ENCODE data around the gene TIMM9. TPM values are rescaled to one million over a fixed set of nuclear protein-coding genes. Genes with fewer than 3 reads are reported as not detected.

Gene TIMM9
- total and polyA plus RNA-seq, 2 donors (not counting 1 experiment from before 2014, with no cell fraction given), result 27.7 to 51.0 TPM

DNA sequence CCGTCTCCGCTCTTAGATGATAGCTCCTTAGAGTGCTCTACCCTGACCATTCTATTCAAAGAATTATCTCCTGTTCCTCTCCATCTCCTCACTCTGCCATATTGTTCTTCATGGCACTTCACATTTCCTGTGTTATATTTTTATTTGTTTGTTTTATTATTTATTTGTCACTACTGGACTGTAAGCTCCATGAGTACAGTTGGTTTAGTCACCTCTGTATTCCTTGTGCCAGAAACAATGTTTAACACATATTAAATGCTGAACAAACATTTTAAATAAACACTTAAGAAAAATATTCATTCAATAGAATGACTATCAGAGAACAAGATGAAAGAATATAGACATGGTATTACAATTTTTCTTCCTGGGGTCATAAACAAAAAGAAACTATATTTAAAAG, 35.8 kb upstream of the TIMM9 start:
- Histone ChIP-seq H3K79me2 (ENCODE audit: control insufficient read depth, insufficient read depth, low read length) (no peaks in the 10 kb centered on the region), H3K36me3 (replicated peaks in 1 of 2; ENCODE audit: control extremely low read depth in 1 of 2, control insufficient read depth in 1 of 2, extremely low read depth in 1 of 2, insufficient read depth in 2 of 2, low read length in 1 of 2) (peaks cover 10 to 43% of the 10 kb centered on the region in 2 experiments), H3K9me3 (ENCODE audit: control extremely low read depth in 1 of 3, control insufficient read depth in 2 of 3, insufficient read depth in 1 of 3, low read length in 2 of 3) (no peaks in the 10 kb centered on the region), H4K20me1 (ENCODE audit: control insufficient read depth, insufficient read depth, low read length, poor library complexity, severe bottlenecking) (no peaks in the 10 kb centered on the region), H3K27ac (ENCODE audit: low read length in 2 of 2) (no peak overlapping the region), H2AFZ (ENCODE audit: insufficient read depth, low read depth, low read length, poor library complexity, severe bottlenecking) (no peak overlapping the region), H3K4me1 (ENCODE audit: control insufficient read depth in 2 of 2, insufficient read depth in 2 of 2, low read length in 2 of 2) (no peaks in the 10 kb centered on the region), H3K27me3 (replicated peaks in 1 of 4; ENCODE audit: control extremely low read depth in 1 of 4, control insufficient read depth in 3 of 4, insufficient read depth in 4 of 4, low read length in 3 of 4) (no peaks in the 10 kb centered on the region), H3K9ac (ENCODE audit: low read length) (no peak overlapping the region), H3K4me2 (replicated peaks; ENCODE audit: low read depth, low read length, poor library complexity, severe bottlenecking) (no peak overlapping the region), H3K4me3 (ENCODE audit: control extremely low read depth in 1 of 5, extremely low read depth in 1 of 5, insufficient read depth in 1 of 5, low read depth in 2 of 5, low read length in 4 of 5) (no peak overlapping the region)
- H3K9me3 Mint-ChIP-seq (ENCODE audit: insufficient read depth), result no peaks in the 10 kb centered on the region
- no peak overlapping the region for H3K4me3 Mint-ChIP-seq
- DNase-seq, result no peak
- TF ChIP-seq, protein P1, sequence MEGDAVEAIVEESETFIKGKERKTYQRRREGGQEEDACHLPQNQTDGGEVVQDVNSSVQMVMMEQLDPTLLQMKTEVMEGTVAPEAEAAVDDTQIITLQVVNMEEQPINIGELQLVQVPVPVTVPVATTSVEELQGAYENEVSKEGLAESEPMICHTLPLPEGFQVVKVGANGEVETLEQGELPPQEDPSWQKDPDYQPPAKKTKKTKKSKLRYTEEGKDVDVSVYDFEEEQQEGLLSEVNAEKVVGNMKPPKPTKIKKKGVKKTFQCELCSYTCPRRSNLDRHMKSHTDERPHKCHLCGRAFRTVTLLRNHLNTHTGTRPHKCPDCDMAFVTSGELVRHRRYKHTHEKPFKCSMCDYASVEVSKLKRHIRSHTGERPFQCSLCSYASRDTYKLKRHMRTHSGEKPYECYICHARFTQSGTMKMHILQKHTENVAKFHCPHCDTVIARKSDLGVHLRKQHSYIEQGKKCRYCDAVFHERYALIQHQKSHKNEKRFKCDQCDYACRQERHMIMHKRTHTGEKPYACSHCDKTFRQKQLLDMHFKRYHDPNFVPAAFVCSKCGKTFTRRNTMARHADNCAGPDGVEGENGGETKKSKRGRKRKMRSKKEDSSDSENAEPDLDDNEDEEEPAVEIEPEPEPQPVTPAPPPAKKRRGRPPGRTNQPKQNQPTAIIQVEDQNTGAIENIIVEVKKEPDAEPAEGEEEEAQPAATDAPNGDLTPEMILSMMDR (IDR thresholded peaks at IDR 0.05), result no peak
- no peak for TF ChIP-seq EZH2 (IDR thresholded peaks at IDR 0.05; ENCODE audit: borderline replicate concordance, insufficient read depth, low read depth, low read length, poor library complexity, severe bottlenecking)
- no peak overlapping the region for H3K27ac Mint-ChIP-seq
- ChIA-PET CTCF (no interaction called here), POLR2A (no interaction called here)
- 100% methylated on average over 2 of the region's 2 CpGs for WGBS (ENCODE audit: insufficient coverage)
- no peak for ATAC-seq (ENCODE audit: low read depth)
- H3K4me1 Mint-ChIP-seq, result no peaks in the 10 kb centered on the region
- no peaks in the 10 kb centered on the region for H3K27me3 Mint-ChIP-seq
- intact Hi-C loops (cut with micrococcal nuclease), result no loop called here

DNA sequence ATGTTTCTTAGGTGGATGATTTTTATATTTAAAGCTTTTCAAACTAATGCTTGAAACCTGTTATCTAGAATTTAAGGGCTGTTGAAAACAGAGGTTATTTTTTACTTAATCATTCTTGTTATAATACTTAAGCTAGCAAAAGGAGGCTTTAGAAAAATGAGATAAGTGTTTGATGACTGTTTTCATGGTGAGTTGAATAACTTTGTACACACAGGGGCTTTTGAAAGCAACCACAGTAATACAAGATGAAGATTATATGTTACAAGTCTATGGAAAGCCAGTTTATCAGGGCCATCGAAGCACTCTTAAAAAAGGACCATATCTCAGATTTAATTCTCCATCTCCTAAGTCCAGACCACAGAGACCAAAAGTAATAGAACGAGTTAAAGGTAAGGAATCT, 33.4 kb upstream of the TIMM9 start:
- Histone ChIP-seq H3K9me3 (ENCODE audit: control extremely low read depth in 1 of 3, control insufficient read depth in 2 of 3, insufficient read depth in 1 of 3, low read length in 2 of 3) (no peaks in the 10 kb centered on the region), H3K9ac (ENCODE audit: low read length) (no peak overlapping the region), H2AFZ (ENCODE audit: insufficient read depth, low read depth, low read length, poor library complexity, severe bottlenecking) (no peak overlapping the region), H3K36me3 (replicated peaks in 1 of 2; ENCODE audit: control extremely low read depth in 1 of 2, control insufficient read depth in 1 of 2, extremely low read depth in 1 of 2, insufficient read depth in 2 of 2, low read length in 1 of 2) (peaks cover 15 to 44% of the 10 kb centered on the region in 2 experiments), H3K4me2 (replicated peaks; ENCODE audit: low read depth, low read length, poor library complexity, severe bottlenecking) (no peak overlapping the region), H3K4me3 (ENCODE audit: control extremely low read depth in 1 of 5, extremely low read depth in 1 of 5, insufficient read depth in 1 of 5, low read depth in 2 of 5, low read length in 4 of 5) (no peak overlapping the region), H3K27ac (ENCODE audit: low read length in 2 of 2) (no peak overlapping the region), H3K27me3 (replicated peaks in 1 of 4; ENCODE audit: control extremely low read depth in 1 of 4, control insufficient read depth in 3 of 4, insufficient read depth in 4 of 4, low read length in 3 of 4) (no peaks in the 10 kb centered on the region), H3K4me1 (ENCODE audit: control insufficient read depth in 2 of 2, insufficient read depth in 2 of 2, low read length in 2 of 2) (no peaks in the 10 kb centered on the region), H3K79me2 (ENCODE audit: control insufficient read depth, insufficient read depth, low read length) (no peaks in the 10 kb centered on the region), H4K20me1 (ENCODE audit: control insufficient read depth, insufficient read depth, low read length, poor library complexity, severe bottlenecking) (no peaks in the 10 kb centered on the region)
- no peak for DNase-seq
- no peaks in the 10 kb centered on the region for H3K4me1 Mint-ChIP-seq
- ChIA-PET CTCF (no interaction called here), POLR2A (no interaction called here)
- no peaks in the 10 kb centered on the region for H3K27me3 Mint-ChIP-seq
- H3K4me3 Mint-ChIP-seq, result no peak overlapping the region
- WGBS (ENCODE audit: insufficient coverage), result no CpG with 5 or more reads among the region's 2 CpGs
- intact Hi-C loops (cut with micrococcal nuclease), result no loop called here
- TF ChIP-seq, protein P1 (IDR thresholded peaks at IDR 0.05), result no peak
- TF ChIP-seq EZH2 (IDR thresholded peaks at IDR 0.05; ENCODE audit: borderline replicate concordance, insufficient read depth, low read depth, low read length, poor library complexity, severe bottlenecking), result no peak
- no peak for ATAC-seq (ENCODE audit: low read depth)
- H3K9me3 Mint-ChIP-seq (ENCODE audit: insufficient read depth), result no peaks in the 10 kb centered on the region
- no peak overlapping the region for H3K27ac Mint-ChIP-seq

Measured in B cell (primary cell).